ENCODE data around the gene CASK.

GRCh38 chrX:41952102-41952501 is 28.7 kb upstream of the CASK start:
- TF ChIP-seq CTCF (IDR thresholded peaks at IDR 0.05) (no peak), POLR2A (IDR thresholded peaks at IDR 0.05) (no peak), EP300 (IDR thresholded peaks at IDR 0.05) (no peak)

All from upper lobe of left lung (tissue), 4 donors.